ENCODE data around the gene SIAH3. TPM values are rescaled to one million over a fixed set of nuclear protein-coding genes. Genes with fewer than 3 reads are reported as not detected.

SIAH3 gene
- total RNA-seq: not detected in 2 replicates

GRCh38 chr13:45851171-45851921, at the start of gene SIAH3:
SIAH3 (minus strand) TSS chr13:45851753; CDS start chr13:45851629, 124 bp downstream.
- FAIRE-seq (no peak), DNase-seq (ENCODE audit: low read depth) (peak; percentile 32)
- H3K36me3 ChIP-seq (ENCODE audit: control insufficient read depth, insufficient read depth, low read length): no peaks in the 10 kb centered on the region
- TF ChIP-seq, protein P1, sequence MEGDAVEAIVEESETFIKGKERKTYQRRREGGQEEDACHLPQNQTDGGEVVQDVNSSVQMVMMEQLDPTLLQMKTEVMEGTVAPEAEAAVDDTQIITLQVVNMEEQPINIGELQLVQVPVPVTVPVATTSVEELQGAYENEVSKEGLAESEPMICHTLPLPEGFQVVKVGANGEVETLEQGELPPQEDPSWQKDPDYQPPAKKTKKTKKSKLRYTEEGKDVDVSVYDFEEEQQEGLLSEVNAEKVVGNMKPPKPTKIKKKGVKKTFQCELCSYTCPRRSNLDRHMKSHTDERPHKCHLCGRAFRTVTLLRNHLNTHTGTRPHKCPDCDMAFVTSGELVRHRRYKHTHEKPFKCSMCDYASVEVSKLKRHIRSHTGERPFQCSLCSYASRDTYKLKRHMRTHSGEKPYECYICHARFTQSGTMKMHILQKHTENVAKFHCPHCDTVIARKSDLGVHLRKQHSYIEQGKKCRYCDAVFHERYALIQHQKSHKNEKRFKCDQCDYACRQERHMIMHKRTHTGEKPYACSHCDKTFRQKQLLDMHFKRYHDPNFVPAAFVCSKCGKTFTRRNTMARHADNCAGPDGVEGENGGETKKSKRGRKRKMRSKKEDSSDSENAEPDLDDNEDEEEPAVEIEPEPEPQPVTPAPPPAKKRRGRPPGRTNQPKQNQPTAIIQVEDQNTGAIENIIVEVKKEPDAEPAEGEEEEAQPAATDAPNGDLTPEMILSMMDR (IDR thresholded peaks at IDR 0.05; ENCODE audit: insufficient read depth, low read length, severe bottlenecking): no peak
- H3K27me3 ChIP-seq (ENCODE audit: control insufficient read depth, insufficient read depth, low read length): peaks cover 24% of the 10 kb centered on the region
- H3K4me3 ChIP-seq (ENCODE audit: low read depth, low read length): peak within 1 kb of the TSS; percentile 23

DNA sequence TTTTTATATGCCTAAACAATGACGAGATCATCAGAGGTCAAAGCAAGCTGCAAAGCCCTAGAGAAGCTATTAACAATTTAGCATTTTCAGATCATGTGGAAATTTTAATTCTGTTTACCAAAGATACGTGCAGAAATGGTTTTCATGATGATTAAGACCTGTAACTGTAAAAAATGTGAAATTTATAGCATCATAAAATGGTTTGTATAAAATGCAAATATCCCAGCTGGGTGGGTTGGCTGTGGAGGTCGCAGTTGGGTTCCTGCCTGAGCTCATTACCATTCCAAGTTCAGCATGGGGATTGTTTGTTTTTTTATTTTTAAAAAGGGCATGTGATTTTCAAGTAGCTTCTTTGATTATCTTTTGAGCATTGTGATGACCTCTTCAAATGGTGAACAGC, 47.9 kb upstream of the SIAH3 start:
- TF ChIP-seq, protein P1 (IDR thresholded peaks at IDR 0.05; ENCODE audit: insufficient read depth, low read length, severe bottlenecking): no peak
- H3K27me3 ChIP-seq (ENCODE audit: control insufficient read depth, insufficient read depth, low read length): no peaks in the 10 kb centered on the region
- DNase-seq (ENCODE audit: low read depth) (no peak), FAIRE-seq (no peak)
- H3K36me3 ChIP-seq (ENCODE audit: control insufficient read depth, insufficient read depth, low read length): no peaks in the 10 kb centered on the region
- no peak overlapping the region for H3K4me3 ChIP-seq (ENCODE audit: low read depth, low read length)

GRCh38 chr13:45897562-45897961, 46.0 kb upstream of the SIAH3 start:
- H3K36me3 ChIP-seq (ENCODE audit: control insufficient read depth, insufficient read depth, low read length): no peaks in the 10 kb centered on the region
- DNase-seq (ENCODE audit: low read depth): no peak
- TF ChIP-seq, protein P1 (IDR thresholded peaks at IDR 0.05; ENCODE audit: insufficient read depth, low read length, severe bottlenecking): no peak
- H3K4me3 ChIP-seq (ENCODE audit: low read depth, low read length): no peak overlapping the region
- no peak for FAIRE-seq
- H3K27me3 ChIP-seq (ENCODE audit: control insufficient read depth, insufficient read depth, low read length): no peaks in the 10 kb centered on the region

GRCh38 chr13:45896285-45896684, 44.7 kb upstream of the SIAH3 start:
- no peak overlapping the region for H3K4me3 ChIP-seq (ENCODE audit: low read depth, low read length)
- FAIRE-seq: no peak

DNA sequence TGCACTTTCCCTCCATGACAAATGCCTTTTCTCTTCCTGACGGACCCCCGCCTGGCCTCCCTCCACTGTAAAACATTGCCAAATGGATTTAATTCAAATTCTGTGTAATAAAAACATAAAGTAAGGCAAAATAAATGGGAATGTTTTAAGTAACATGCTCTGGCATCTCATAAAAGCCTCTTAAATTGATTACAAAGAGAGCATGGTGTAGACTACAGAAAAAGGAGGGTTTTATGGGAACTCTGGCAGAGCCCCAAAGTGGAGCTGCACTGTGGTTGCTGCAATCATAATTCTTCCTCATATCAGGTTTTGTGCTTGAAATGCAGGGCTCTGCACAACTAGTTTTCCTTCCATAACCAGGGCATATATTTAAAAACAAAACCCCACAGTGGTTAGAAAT, 44.3 kb upstream of the SIAH3 start:
- TF ChIP-seq, protein P1 (IDR thresholded peaks at IDR 0.05; ENCODE audit: insufficient read depth, low read length, severe bottlenecking): no peak

More at GRCh38 chr13:45896285-45896684, 44.7 kb upstream of the SIAH3 start:
- H3K36me3 ChIP-seq (ENCODE audit: control insufficient read depth, insufficient read depth, low read length): no peaks in the 10 kb centered on the region
- H3K27me3 ChIP-seq (ENCODE audit: control insufficient read depth, insufficient read depth, low read length): no peaks in the 10 kb centered on the region
- TF ChIP-seq, protein P1 (IDR thresholded peaks at IDR 0.05; ENCODE audit: insufficient read depth, low read length, severe bottlenecking): no peak
- DNase-seq (ENCODE audit: low read depth): no peak

More for the DNA sequence above, 44.3 kb upstream of the SIAH3 start:
- Histone ChIP-seq H3K27me3 (ENCODE audit: control insufficient read depth, insufficient read depth, low read length) (no peaks in the 10 kb centered on the region), H3K4me3 (ENCODE audit: low read depth, low read length) (no peak overlapping the region), H3K36me3 (ENCODE audit: control insufficient read depth, insufficient read depth, low read length) (no peaks in the 10 kb centered on the region)
- no peak for DNase-seq (ENCODE audit: low read depth)
- FAIRE-seq: no peak
